Keratinocyte (primary cell): ENCODE data around the gene ANKRD27. TPM values are rescaled to one million over a fixed set of nuclear protein-coding genes. Genes with fewer than 3 reads are reported as not detected.
"Not testable (repeated sequence)": the region's sequence is repeated elsewhere in the genome, so short reads cannot be mapped to it uniquely, and the experiment has no call there.

Experiments
- DNase-seq: peaks from one replicate; pipeline ENCODE4 v3.0.0-alpha.2; 2011; ENCODE audit warnings: low read depth, missing footprints, low spot score
- FAIRE-seq: peaks from 2 replicates; lab custom pipeline; 2011; peaks lifted over from hg19 to GRCh38; lab: Jason Lieb, UNC
- H2AFZ ChIP-seq: 2 replicates; pipeline ENCODE4 v1.6.0; 2012; ENCODE audit warnings: low read length, control low read depth, inconsistent platforms; ENCODE audit not compliant: control insufficient read depth
- H3K27ac ChIP-seq: 2 replicates; pipeline ENCODE4 v1.5.1; 2011; ENCODE audit warnings: low read length; ENCODE audit not compliant: control insufficient read depth, insufficient read depth
- H3K27me3 ChIP-seq: 3 replicates; pipeline ENCODE4 v1.6.0; 2011; ENCODE audit warnings: low read length; ENCODE audit not compliant: control insufficient read depth, insufficient read depth; ENCODE audit errors: extremely low read depth
- H3K36me3 ChIP-seq, 2 experiments: 2 replicates in 1 of 2; 3 replicates in 1 of 2; pipeline ENCODE4 v1.5.1; 2011; ENCODE audit warnings: low read length in 2 of 2, mild to moderate bottlenecking in 1 of 2; ENCODE audit not compliant: control insufficient read depth in 2 of 2, insufficient read depth in 2 of 2; ENCODE audit errors: extremely low read depth in 1 of 2
- H3K4me1 ChIP-seq: 3 replicates; pipeline ENCODE4 v1.5.1; 2011; ENCODE audit warnings: low read length; ENCODE audit not compliant: control insufficient read depth, insufficient read depth; ENCODE audit errors: extremely low read depth
- H3K4me2 ChIP-seq: 3 replicates; pipeline ENCODE4 v1.6.0; 2011; ENCODE audit warnings: low read depth, low read length; ENCODE audit not compliant: control insufficient read depth, insufficient read depth; ENCODE audit errors: extremely low read depth
- H3K4me3 ChIP-seq, 3 experiments: fragments of 200-600 bp in 1 of 3; sonication (generic) in 1 of 3; 2 replicates in 2 of 3; 3 replicates in 1 of 3; pipeline ENCODE4 v1.5.1; 2011 to 2016; ENCODE audit warnings: low read length in 3 of 3, mild to moderate bottlenecking in 3 of 3, control low read depth in 2 of 3, inconsistent platforms in 1 of 3, low read depth in 1 of 3, mixed read lengths in 1 of 3, mixed run types in 1 of 3, moderate library complexity in 1 of 3; ENCODE audit not compliant: control insufficient read depth in 2 of 3, insufficient read depth in 2 of 3; ENCODE audit errors: extremely low read depth in 1 of 3
- H3K79me2 ChIP-seq: 2 replicates; pipeline ENCODE4 v1.6.0; 2012; ENCODE audit warnings: low read length; ENCODE audit not compliant: control insufficient read depth, insufficient read depth
- H3K9ac ChIP-seq: 3 replicates; pipeline ENCODE4 v1.6.0; 2011; ENCODE audit warnings: low read length; ENCODE audit not compliant: control insufficient read depth, insufficient read depth; ENCODE audit errors: extremely low read depth
- H3K9me1 ChIP-seq: 3 replicates; pipeline ENCODE4 v1.6.0; 2011; ENCODE audit warnings: low read length; ENCODE audit not compliant: control insufficient read depth, insufficient read depth; ENCODE audit errors: extremely low read depth
- H3K9me3 ChIP-seq: 2 replicates; pipeline ENCODE4 v1.5.1; 2012; ENCODE audit warnings: low read depth, low read length; ENCODE audit not compliant: control insufficient read depth
- H4K20me1 ChIP-seq: 3 replicates; pipeline ENCODE4 v1.6.0; 2011; ENCODE audit warnings: low read length; ENCODE audit not compliant: control insufficient read depth, insufficient read depth; ENCODE audit errors: extremely low read depth
- CTCF ChIP-seq, 3 experiments: IDR thresholded peaks in 1 of 3; conservative IDR thresholded peaks in 1 of 3; optimal IDR thresholded peaks in 1 of 3; 2 replicates in 2 of 3; 3 replicates in 1 of 3; pipeline versions ENCODE3 to v1.5.1; 2011; ENCODE audit warnings: low read length in 3 of 3, mild to moderate bottlenecking in 3 of 3, moderate library complexity in 2 of 3, control low read depth in 1 of 3, inconsistent platforms in 1 of 3; ENCODE audit not compliant: insufficient read depth in 2 of 3; ENCODE audit errors: extremely low read depth in 1 of 3
- EZH2 ChIP-seq: IDR thresholded peaks from one replicate; pipeline ENCODE4 v1.6.1; 2012; ENCODE audit warnings: inconsistent platforms, mild to moderate bottlenecking, low read length, moderate library complexity
- dilution Hi-C: fragments of 300-500 bp; cut with MboI; formaldehyde crosslinking; loops from one replicate; pipeline ENCODE4 v1.7.0; 2020; ENCODE audit warnings: low sequenced_read_pairs; ENCODE audit not compliant: extremely low pct_ligation_motif_present
- polyA plus RNA-seq, 5 experiments: library from polyadenylated mRNA; depleted of rRNA in 3 of 5; stranded (reverse) in 3 of 5; stranded (forward) in 1 of 5; unstranded in 1 of 5; fragments of >200 nt; gene quantifications; 1 replicate in 1 of 5; 2 replicates in 3 of 5; 3 replicates in 1 of 5; pipeline versions ENCODE4 v1.2.1 to v1.2.3, GENCODE V29; 2011 to 2012; ENCODE audit warnings: missing spikeins in 2 of 5, low read depth in 1 of 5, low replicate concordance in 1 of 5

Gene ANKRD27
- polyA plus RNA-seq, 1 donor (not counting 4 experiments of a cell fraction or from before 2014, with no cell fraction given) = 34.5 TPM

GRCh38 chr19:32576790-32577189, 98.2 kb downstream of the ANKRD27 start:
- no peak for TF ChIP-seq CTCF (optimal IDR thresholded peaks at IDR 0.05 in 1 of 3, IDR thresholded peaks at IDR 0.05 in 1 of 3, conservative IDR thresholded peaks at IDR 0.05 in 1 of 3; ENCODE audit: extremely low read depth in 1 of 3, insufficient read depth in 2 of 3, low read length in 3 of 3)
- TF ChIP-seq EZH2 = no peak
- H3K36me3 ChIP-seq = no peaks in the 10 kb centered on the region
- H4K20me1 ChIP-seq = no peaks in the 10 kb centered on the region
- no peaks in the 10 kb centered on the region for H3K4me1 ChIP-seq
- no peak overlapping the region for H2AFZ ChIP-seq
- no peak overlapping the region for H3K9ac ChIP-seq
- H3K9me1 ChIP-seq = no peaks in the 10 kb centered on the region
- FAIRE-seq (no peak), DNase-seq (no peak)
- no peaks in the 10 kb centered on the region for H3K9me3 ChIP-seq
- dilution Hi-C loops = no loop called here
- H3K4me2 ChIP-seq = no peak overlapping the region
- peaks cover 8% of the 10 kb centered on the region for H3K79me2 ChIP-seq
- no peak overlapping the region for H3K4me3 ChIP-seq
- no peaks in the 10 kb centered on the region for H3K27me3 ChIP-seq
- H3K27ac ChIP-seq = no peak overlapping the region

DNA sequence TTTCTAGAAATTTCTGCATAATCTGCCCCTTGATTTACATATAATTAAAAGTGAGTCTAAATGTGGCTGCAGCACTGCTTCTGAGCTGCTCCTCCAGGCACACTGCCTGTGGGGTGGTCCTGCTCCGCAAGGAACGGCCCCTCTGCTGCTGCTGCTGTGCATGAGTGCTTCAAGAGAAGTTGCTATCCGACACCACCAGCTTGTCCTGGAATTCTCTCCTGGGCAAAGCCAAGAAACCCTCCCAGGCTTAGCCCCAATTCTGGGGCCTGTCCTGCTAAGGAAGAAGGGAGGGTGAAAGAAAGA, 101.5 kb downstream of the ANKRD27 start:
- FAIRE-seq = no peak
- H3K9me1 ChIP-seq = no peaks in the 10 kb centered on the region
- TF ChIP-seq EZH2 = no peak
- no peak for TF ChIP-seq CTCF (optimal IDR thresholded peaks at IDR 0.05 in 1 of 3, IDR thresholded peaks at IDR 0.05 in 1 of 3, conservative IDR thresholded peaks at IDR 0.05 in 1 of 3; ENCODE audit: extremely low read depth in 1 of 3, insufficient read depth in 2 of 3, low read length in 3 of 3)
- no peaks in the 10 kb centered on the region for H3K27me3 ChIP-seq
- H3K9ac ChIP-seq = no peak overlapping the region
- H2AFZ ChIP-seq = no peak overlapping the region
- H3K4me2 ChIP-seq = no peak overlapping the region
- DNase-seq = no peak
- H3K79me2 ChIP-seq = no peaks in the 10 kb centered on the region
- no peaks in the 10 kb centered on the region for H4K20me1 ChIP-seq
- dilution Hi-C loops = no loop called here
- no peak overlapping the region for H3K27ac ChIP-seq
- H3K36me3 ChIP-seq = no peaks in the 10 kb centered on the region
- H3K9me3 ChIP-seq = no peaks in the 10 kb centered on the region
- no peak overlapping the region for H3K4me3 ChIP-seq
- no peaks in the 10 kb centered on the region for H3K4me1 ChIP-seq

DNA sequence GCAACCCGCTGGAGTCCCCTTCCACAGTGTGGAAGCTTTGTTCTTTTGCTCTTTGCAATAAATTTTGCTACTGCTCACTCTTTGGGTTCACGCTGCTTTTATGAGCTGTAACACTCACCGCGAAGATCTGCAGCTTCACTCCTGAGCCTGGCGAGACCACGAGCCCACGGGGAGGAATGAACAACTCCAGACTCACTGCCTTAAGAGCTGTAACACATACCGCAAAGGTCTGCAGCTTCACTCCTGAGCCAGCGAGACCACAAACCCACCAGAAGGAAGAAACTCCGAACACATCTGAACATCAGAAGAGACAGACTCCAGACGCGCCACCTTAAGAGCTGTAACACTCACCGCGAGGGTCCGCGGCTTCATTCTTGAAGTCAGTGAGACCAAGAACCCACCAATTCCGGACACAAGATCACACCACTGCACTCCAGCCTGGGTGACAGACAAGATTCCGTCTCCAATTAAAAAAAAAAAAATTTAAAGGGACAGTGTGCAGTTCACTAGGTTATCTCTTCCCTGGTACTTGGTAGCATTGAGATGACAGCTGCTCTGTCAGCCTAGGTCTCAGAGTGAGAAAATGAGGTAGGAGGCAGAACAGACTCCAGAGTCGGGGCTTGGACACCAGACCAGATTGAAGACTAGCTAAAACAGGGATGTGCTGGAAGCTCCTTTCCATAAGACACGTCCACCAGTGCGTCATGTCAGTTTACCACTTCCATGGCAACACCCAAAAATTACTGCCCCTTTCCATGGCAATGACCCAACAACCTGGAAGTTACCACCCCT, 102.1 kb downstream of the ANKRD27 start:
- H4K20me1 ChIP-seq, DNase-seq, H3K9ac ChIP-seq, H3K36me3 ChIP-seq, H3K27ac ChIP-seq, H3K4me3 ChIP-seq, H3K4me1 ChIP-seq, H3K9me1 ChIP-seq, H3K27me3 ChIP-seq, H3K79me2 ChIP-seq, H2AFZ ChIP-seq, dilution Hi-C loops, H3K4me2 ChIP-seq, FAIRE-seq, H3K9me3 ChIP-seq: not testable (repeated sequence)
